GM19455 (cell line): ENCODE results near the gene COX7A2.
A peak's percentile ranks its signal among the peaks of the same experiment; 100 is the strongest.

Experiments
- ATAC-seq: cut with Tn5 transposase; IDR thresholded peaks from one replicate; pipeline ENCODE4 v1.9.1; 2021; ENCODE audit not compliant: unreplicated experiment

Gene COX7A2

GRCh38 chr6:75268988-75269354 lies 25.4 kb upstream of the COX7A2 start:
- no peak for ATAC-seq

DNA sequence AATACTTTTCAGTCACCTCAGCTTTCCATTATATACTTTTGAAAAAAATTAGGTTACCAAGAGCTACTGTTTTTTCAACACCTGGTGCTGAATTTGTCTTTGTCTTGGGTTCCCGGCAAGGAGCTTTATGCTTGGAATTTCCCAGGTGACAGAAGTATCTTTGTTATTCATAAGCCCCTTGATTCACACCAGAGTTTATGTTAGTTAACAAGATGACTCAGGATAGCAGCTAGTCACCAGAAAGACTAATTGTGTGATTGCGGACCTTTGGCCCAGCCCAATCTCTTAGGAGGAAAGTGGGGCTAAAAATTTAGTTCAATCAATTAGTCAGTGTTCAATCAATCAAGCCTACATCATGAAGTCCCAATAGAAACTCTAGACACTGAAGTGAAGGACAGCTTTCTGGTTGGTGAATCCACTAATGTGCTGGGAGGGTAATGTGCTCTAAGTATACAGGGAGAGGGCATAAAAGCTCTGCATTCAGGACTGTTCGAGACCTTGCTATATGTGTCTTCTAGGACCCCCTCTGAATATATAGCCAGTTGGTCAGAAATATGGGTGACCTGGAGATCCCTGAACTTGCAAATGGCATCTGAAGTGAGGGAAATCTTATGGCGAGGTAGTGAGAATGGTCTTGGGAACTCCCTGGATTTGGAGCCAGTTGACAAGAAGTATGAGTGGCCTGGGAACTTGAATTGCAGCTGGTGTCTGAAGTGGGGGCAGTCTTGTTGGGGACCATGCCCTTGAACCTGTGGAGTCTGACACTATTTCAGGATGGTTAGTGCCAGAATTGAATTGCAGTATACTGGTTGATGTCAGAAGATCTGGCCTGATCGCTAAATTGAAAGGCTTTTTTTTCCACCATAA lies 24.8 kb upstream of the COX7A2 start:
- ATAC-seq, result no peak

GRCh38 chr6:75267461-75267860 lies 23.9 kb upstream of the COX7A2 start:
- ATAC-seq, result no peak

DNA sequence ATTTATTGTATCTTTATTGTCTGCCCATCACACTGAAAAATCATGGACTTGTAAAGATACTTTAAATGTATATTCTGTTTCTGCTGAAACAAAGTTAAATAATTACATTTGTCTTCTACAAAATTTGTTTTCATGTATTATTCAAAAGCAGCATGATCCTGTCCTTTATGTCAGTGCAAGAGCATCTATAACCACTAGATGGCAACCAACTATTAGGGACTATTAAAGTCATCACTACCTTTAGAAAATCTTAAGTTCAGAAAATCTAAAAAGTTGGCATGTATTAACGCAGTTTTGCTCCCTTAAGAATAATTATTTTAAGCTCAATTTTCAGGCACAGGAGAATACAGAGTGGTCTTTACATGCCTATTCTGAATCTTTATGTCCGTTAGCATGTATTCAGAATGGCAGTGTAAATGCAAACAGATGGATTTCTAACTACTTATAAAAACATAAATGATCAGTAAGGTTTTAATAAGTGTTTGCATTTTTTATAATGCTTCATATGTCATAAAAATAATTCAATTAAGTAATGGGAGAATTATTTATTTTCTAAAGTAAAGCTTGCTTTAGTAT lies 23.2 kb upstream of the COX7A2 start:
- peak; percentile 67 for ATAC-seq

- ATAC-seq, result no peak
Measured at GRCh38 chr6:75263401-75263750, 19.8 kb upstream of the COX7A2 start.

- ATAC-seq, result no peak
Measured at GRCh38 chr6:75262716-75263400, 19.3 kb upstream of the COX7A2 start.

GRCh38 chr6:75261299-75261698 lies 17.7 kb upstream of the COX7A2 start:
- ATAC-seq, result no peak

- no peak for ATAC-seq
Measured at GRCh38 chr6:75257343-75258087, 13.9 kb upstream of the COX7A2 start.

DNA sequence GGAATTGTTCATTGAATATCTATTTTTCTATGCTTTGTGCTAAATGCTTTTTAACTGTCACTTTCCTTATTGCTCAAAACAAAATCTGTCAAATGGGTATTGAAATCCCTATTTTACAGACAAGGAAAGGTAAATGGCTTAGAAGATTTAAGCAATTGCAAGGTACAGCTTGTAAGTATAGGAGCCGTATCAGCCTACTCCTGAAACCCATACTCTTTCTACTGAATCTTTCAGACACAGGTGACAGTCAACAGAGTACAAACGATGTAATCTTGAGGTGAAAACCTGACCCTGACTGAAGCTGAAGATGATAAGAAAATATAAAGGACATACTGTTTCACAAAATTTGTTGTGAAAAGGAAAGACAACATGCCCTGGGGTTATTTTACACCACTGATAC lies 7.0 kb upstream of the COX7A2 start:
- ATAC-seq, result no peak

DNA sequence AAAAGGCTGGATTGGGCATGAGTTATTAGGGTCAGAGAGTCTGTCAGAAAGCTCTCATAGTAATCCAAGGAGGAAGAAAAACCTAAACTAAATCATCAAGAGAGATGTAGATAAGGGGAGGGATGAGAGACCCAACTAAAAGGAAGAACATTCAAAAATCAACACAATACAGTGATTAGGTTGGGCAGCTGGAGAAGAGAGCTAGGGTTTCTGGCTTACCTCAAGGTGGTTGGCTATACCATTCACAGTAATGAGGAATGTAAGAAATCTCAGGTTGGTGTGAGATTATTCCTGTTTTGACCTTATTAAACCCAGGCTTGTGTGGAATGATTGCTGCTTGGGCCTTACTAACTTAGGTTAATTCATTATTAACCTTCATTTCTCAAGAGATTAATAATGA lies 6.2 kb upstream of the COX7A2 start:
- no peak for ATAC-seq

DNA sequence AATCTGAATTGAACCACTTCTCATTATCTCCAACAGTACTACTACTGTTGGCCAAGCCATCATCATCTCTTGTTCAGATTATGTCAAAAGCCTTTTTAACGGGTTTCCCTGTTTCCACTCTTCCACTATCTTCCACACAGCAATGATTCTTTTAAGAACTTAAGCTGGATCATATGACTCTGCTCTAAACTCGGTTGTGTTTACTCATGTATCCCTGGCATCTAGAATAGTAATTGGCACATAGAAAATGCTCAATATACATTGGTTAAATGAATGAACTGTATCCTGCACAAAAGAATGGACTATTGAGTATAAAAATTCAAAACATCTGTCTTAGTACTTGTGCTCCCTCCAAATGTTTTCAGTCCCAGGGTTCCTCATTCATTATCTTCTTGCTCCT lies 2.8 kb upstream of the COX7A2 start:
- no peak for ATAC-seq

DNA sequence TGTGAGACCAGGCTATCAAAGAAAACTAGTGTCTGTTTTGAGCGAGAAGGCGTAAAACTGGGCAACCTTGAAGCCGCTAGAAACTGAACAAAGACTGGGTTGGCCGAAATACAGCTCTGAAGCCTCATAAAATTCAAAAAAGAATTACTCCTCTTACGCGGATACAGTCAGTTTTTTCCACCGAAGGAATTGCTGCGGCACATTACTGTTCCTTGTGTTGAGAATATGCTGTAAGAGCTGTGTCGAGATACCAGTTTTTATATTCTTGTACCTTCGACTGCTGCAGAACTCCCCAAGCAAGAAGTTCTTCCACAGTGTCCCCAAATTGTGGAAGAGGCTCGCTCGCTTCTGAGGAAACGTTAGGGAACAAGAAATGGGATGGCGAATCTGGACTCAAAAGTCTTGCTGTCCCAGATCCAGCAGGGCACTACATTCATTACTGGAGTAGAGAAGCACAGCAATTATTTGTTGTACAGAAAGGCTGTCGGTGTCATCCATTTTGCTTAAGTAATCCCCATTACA lies 523 bp upstream of the COX7A2 start:
- peak; percentile 13 for ATAC-seq

DNA sequence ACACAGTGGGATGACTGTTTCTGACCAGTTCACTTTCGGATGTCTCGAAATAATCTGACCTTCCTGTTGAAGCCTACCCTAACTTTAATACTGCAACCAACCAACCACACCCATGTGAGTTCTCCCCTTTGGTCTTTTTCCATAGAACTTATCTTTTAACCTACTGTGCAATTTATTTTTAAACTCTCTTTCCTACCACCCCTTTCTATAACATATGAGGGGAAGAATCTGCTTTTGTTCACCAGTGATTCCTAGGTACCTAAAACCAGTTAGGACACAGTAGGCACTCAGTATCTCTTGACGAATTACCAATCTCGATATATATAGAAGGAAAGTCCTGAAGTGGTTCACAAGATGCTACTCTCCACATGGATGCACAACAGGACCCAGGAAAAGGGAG lies 7.0 kb downstream of the COX7A2 start:
- ATAC-seq, result no peak

DNA sequence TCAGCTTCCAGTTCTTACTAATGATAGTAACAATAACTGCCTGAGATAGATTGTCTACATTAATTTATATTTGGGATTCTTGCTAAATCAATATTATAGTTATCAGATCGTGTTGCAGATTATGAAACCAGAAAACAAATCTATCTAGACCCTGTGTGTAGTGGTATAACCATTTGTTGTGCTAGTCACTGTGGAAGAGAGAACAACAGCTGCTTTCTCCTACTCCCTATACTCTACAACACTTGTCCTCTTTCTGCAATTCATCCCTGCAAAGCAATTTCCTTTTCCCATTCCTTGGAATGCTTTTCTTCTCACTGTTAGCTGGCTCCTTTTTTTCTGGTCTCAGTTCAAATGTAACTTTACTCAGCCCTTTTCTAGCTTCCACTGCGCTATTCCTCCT lies 8.3 kb downstream of the COX7A2 start:
- no peak for ATAC-seq

DNA sequence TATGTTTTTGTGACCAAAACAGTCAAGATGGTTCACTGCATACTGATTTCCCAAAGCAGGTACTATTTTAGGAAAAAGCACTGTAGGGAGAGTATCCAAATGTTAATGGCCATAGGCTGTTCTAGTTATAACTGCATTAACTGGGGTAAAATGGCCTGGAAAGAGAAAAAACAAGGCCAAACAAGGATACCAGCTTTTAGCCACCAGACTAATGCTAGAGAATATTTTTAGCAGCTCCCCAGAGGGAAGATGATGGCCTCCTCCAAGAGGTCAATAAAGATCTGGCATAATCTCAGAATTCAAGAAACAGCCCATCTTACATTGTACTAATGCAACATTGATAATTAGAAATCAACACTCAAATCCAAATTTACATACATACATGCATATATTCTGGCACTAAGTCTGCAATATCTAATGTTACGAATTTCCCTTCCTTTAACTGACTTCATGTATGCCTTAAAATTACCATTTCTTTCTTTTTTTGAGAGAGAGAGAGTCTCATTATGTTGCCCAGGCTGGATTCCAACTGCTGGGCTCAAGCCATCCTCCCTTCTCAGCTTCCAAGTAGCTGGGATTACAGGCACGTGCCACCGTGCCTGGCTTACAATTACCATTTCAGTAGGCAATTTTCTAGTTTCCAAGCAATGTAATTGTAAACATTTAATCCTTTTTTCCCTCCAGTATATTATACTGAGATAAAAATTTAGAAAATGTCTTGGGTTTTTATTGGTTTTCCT lies 9.3 kb downstream of the COX7A2 start:
- no peak for ATAC-seq

GRCh38 chr6:75233092-75233615 lies 10.4 kb downstream of the COX7A2 start:
- ATAC-seq, result no peak

GRCh38 chr6:75230484-75231325 lies 12.9 kb downstream of the COX7A2 start:
- ATAC-seq, result no peak

DNA sequence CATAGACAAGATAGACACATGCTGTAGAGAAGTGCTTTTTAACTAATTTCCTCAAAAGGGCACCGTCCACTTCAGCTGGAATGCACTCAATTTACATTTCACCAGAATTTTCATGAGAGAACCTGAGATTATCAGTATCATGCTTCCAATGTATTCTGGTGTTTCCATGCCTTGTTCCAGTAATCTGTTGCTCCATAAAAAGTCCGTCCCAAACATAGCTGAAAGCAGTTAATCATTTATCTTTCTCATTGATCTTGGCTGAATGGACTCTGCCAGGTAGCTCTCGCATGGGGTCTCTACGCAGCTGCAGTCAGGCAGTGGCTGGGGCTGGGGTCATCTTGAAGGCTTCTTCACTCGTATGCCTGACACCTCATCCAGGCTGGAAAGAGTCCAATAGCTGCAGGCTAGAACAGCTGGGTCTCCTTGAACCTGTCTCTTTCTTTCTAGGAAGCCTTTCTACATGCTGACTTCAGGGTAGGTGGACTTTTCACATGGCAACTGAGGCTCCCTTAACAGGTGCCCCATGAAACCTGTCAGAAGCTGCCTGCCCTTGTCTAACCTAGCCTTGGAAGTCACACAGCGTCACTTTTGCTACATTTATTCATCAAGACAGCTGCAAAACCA lies 19.2 kb downstream of the COX7A2 start:
- ATAC-seq, result no peak

DNA sequence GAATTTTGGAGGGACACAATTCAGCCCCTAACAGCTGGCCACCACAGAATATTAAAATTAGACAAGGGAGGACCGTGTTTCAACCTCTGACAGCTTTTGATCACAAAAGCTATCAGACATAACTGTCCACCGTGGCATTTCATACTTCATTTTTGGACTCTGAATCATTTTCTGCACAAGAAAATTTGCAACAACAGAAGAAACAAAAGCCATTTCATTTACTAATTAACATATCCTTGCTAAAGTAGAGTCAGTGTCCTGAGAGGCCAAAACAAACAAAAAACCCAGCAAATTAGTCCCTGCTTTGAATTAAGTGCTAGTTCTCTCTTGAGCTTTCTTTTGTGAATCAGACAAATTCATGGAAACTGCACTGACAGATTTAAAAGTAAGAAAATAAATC lies 20.2 kb downstream of the COX7A2 start:
- ATAC-seq, result no peak
